Measurements from ENCODE around the gene CD79B. TPM values are rescaled to one million over a fixed set of nuclear protein-coding genes. Genes with fewer than 3 reads are reported as not detected.

The CD79B gene
- total RNA-seq, 1 experiment from 2014 or later: not detected

DNA sequence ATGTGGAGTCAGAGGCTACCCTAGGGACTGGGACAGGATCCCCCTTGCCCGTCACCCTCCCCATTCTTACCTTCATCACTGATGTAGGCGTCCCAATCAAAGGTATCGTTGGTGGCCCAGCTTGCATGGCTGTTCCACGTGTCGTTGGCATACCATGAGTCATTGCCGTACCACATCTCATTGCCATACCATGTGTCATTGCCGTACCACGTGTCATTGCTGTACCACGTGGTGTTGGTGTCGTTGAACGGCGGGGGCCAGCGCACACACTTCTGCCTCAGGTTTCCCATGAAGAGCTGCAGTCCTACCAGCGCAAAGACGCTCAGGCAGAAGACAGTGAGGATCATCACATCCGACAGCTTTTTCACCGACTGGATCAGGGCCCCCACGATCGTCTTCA, 35.8 kb upstream of the CD79B start:
- Histone ChIP-seq H3K27me3 (replicated peaks; ENCODE audit: control insufficient read depth, insufficient read depth, low read length) (no peaks in the 10 kb centered on the region), H3K4me3 (ENCODE audit: low read depth, low read length) (no peak overlapping the region), H3K9me3 (no peaks in the 10 kb centered on the region), H3K4me1 (no peaks in the 10 kb centered on the region), H3K36me3 (ENCODE audit: control insufficient read depth, insufficient read depth, low read length) (no peaks in the 10 kb centered on the region)
- intact Hi-C loops (cut with micrococcal nuclease; ENCODE audit: unreplicated experiment): no loop called here
- no TSS peak for BruUV-seq (replicated peaks)
- CTCF ChIA-PET: interaction anchor here (0.6 kb wide), 1 partner anchor 68 kb away, joined by 3 read pairs; no protein-coding TSS in a partner anchor
- Mint-ChIP-seq H3K36me3 (ENCODE audit: insufficient read depth, unreplicated experiment) (no peaks in the 10 kb centered on the region), H3K9me3 (ENCODE audit: unreplicated experiment) (no peaks in the 10 kb centered on the region), H3K4me3 (ENCODE audit: unreplicated experiment) (no peak overlapping the region), H3K27me3 (ENCODE audit: insufficient read depth, unreplicated experiment) (peaks cover 10% of the 10 kb centered on the region), H3K27ac (ENCODE audit: unreplicated experiment) (no peak overlapping the region), H3K4me1 (ENCODE audit: low read depth, unreplicated experiment) (no peaks in the 10 kb centered on the region)
- DNase-seq: no peak
- POLR2A ChIA-PET: no interaction called here
- TF ChIP-seq, protein P1, sequence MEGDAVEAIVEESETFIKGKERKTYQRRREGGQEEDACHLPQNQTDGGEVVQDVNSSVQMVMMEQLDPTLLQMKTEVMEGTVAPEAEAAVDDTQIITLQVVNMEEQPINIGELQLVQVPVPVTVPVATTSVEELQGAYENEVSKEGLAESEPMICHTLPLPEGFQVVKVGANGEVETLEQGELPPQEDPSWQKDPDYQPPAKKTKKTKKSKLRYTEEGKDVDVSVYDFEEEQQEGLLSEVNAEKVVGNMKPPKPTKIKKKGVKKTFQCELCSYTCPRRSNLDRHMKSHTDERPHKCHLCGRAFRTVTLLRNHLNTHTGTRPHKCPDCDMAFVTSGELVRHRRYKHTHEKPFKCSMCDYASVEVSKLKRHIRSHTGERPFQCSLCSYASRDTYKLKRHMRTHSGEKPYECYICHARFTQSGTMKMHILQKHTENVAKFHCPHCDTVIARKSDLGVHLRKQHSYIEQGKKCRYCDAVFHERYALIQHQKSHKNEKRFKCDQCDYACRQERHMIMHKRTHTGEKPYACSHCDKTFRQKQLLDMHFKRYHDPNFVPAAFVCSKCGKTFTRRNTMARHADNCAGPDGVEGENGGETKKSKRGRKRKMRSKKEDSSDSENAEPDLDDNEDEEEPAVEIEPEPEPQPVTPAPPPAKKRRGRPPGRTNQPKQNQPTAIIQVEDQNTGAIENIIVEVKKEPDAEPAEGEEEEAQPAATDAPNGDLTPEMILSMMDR (IDR thresholded peaks at IDR 0.05; ENCODE audit: insufficient read depth in 1 of 2, low read depth in 1 of 2, low read length in 1 of 2, severe bottlenecking in 1 of 2, unreplicated experiment in 1 of 2): no peak

DNA sequence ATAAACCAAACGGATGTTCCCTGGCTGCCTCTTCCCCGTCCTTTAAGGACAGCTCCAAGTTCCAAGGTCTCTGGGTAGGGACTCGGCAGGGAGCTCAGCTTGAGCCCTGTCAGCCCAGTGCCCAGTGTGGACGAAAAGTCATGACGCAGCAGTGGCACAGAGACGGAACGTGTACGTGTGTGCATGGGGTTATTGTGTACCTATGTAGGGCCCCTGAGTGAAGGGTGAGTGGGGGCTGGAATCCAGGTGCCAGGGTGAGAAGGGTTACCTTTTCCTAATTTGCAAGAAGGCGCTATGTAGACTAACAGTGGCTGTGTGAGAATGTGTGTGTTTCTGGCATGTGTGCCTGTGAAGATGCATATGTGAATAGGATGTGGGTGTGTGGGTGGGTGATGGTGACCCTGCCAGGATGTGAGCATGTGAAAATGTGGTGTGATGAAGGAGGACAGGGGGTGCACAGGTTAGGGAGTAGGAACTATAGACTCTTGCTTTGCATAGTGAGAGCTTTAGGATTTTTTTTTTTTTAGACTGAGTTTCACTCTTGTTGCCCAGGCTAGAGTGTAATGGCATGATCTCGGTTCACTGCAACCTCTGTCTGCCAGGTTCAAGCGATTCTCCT, 34.6 kb upstream of the CD79B start:
- POLR2A ChIA-PET: no interaction called here
- Mint-ChIP-seq H3K4me3 (ENCODE audit: unreplicated experiment) (no peak overlapping the region), H3K9me3 (ENCODE audit: unreplicated experiment) (no peaks in the 10 kb centered on the region), H3K27me3 (ENCODE audit: insufficient read depth, unreplicated experiment) (peaks cover 6% of the 10 kb centered on the region), H3K36me3 (ENCODE audit: insufficient read depth, unreplicated experiment) (no peaks in the 10 kb centered on the region), H3K4me1 (ENCODE audit: low read depth, unreplicated experiment) (no peaks in the 10 kb centered on the region), H3K27ac (ENCODE audit: unreplicated experiment) (no peak overlapping the region)
- H3K4me1 ChIP-seq: no peaks in the 10 kb centered on the region
- TF ChIP-seq, protein P1 (IDR thresholded peaks at IDR 0.05; ENCODE audit: insufficient read depth in 1 of 2, low read depth in 1 of 2, low read length in 1 of 2, severe bottlenecking in 1 of 2, unreplicated experiment in 1 of 2): no peak
- no peak overlapping the region for H3K4me3 ChIP-seq (ENCODE audit: low read depth, low read length)
- no TSS peak for BruUV-seq (replicated peaks)
- H3K9me3 ChIP-seq: no peaks in the 10 kb centered on the region
- CTCF ChIA-PET: no interaction called here
- intact Hi-C loops (cut with micrococcal nuclease; ENCODE audit: unreplicated experiment): no loop called here
- H3K27me3 ChIP-seq (replicated peaks; ENCODE audit: control insufficient read depth, insufficient read depth, low read length): no peaks in the 10 kb centered on the region; the same call in 1 of the 2 replicates
- no peaks in the 10 kb centered on the region for H3K36me3 ChIP-seq (ENCODE audit: control insufficient read depth, insufficient read depth, low read length)
- no peak for DNase-seq

DNA sequence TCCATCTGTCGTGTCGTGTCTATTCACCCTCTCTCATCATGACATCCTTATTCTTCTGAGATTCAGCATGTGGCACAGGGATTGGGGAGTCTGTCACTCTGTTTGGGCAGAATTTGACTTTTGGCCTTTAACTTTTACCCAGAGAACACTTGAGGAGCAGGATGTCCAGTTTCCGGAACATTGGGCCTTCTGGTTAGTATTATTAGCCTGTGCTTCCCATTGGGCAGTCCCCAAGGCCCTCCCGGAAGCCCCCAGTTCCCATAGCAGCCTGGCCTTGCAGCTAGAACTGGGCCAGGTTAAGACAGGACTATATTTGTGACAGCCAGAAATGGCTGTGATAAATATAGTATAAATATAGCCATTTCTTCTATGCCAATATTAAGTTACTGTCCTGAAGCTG, 31.0 kb upstream of the CD79B start:
- H3K27ac Mint-ChIP-seq (ENCODE audit: unreplicated experiment): no peak overlapping the region
- no peaks in the 10 kb centered on the region for H3K4me1 ChIP-seq
- no peaks in the 10 kb centered on the region for H3K4me1 Mint-ChIP-seq (ENCODE audit: low read depth, unreplicated experiment)
- no TSS peak for BruUV-seq (replicated peaks)
- no peaks in the 10 kb centered on the region for H3K36me3 Mint-ChIP-seq (ENCODE audit: insufficient read depth, unreplicated experiment)
- TF ChIP-seq, protein P1 (IDR thresholded peaks at IDR 0.05; ENCODE audit: insufficient read depth in 1 of 2, low read depth in 1 of 2, low read length in 1 of 2, severe bottlenecking in 1 of 2, unreplicated experiment in 1 of 2): no peak
- H3K9me3 ChIP-seq: no peaks in the 10 kb centered on the region
- no peak for DNase-seq
- H3K4me3 ChIP-seq (ENCODE audit: low read depth, low read length): no peak overlapping the region
- H3K27me3 Mint-ChIP-seq (ENCODE audit: insufficient read depth, unreplicated experiment): peaks cover 3% of the 10 kb centered on the region
- H3K9me3 Mint-ChIP-seq (ENCODE audit: unreplicated experiment): no peaks in the 10 kb centered on the region
- intact Hi-C loops (cut with micrococcal nuclease; ENCODE audit: unreplicated experiment): no loop called here
- no peaks in the 10 kb centered on the region; the same call in 1 of the 2 replicates for H3K27me3 ChIP-seq (replicated peaks; ENCODE audit: control insufficient read depth, insufficient read depth, low read length)
- ChIA-PET POLR2A (no interaction called here), CTCF (interaction anchor here (1.8 kb wide), 1 partner anchor 17 kb away, joined by 5 read pairs; no protein-coding TSS in a partner anchor)
- H3K4me3 Mint-ChIP-seq (ENCODE audit: unreplicated experiment): no peak overlapping the region
- no peaks in the 10 kb centered on the region for H3K36me3 ChIP-seq (ENCODE audit: control insufficient read depth, insufficient read depth, low read length)
